ENCODE data around the gene CLEC14A.

The CLEC14A gene

GRCh38 chr14:38205119-38205813 is 50.6 kb downstream of the CLEC14A start:
- no peak for DNase-seq

- DNase-seq = no peak
These were observed 51.2 kb downstream of the CLEC14A start for GRCh38 chr14:38204719-38205115.
